Left lung (tissue), 10 donors: Measurements from ENCODE around the gene PHF2. TPM values are rescaled to one million over a fixed set of nuclear protein-coding genes. Genes with fewer than 3 reads are reported as not detected.

Experiments used
- ATAC-seq: fragments of 200-7000 bp; cut with Tn5 transposase; one replicate; pipeline ENCODE4 v1.9.1; 2020; ENCODE audit warnings: moderate library complexity
- DNase-seq, 4 donors: peaks; one replicate each; pipeline ENCODE4 v3.0.0-alpha.2; 2013 to 2020
- H3K27ac ChIP-seq, 2 donors: fragments of 200-600 bp; sonication (generic) in 1 of 2; one replicate each; pipeline versions ENCODE4 v1.5.0 to v1.8.0; 2020 to 2021
- H3K27me3 ChIP-seq, 2 donors: fragments of 200-600 bp; sonication (generic) in 1 of 2; one replicate each; pipeline versions ENCODE4 v1.5.0 to v1.8.0; 2020 to 2021
- H3K36me3 ChIP-seq, 2 donors: fragments of 200-600 bp; sonication (generic) in 1 of 2; one replicate each; pipeline versions ENCODE4 v1.5.0 to v1.8.0; 2020 to 2021
- H3K4me1 ChIP-seq, 2 donors: fragments of 200-600 bp; one replicate each; pipeline ENCODE4 v1.8.0; 2021
- H3K4me3 ChIP-seq, 2 donors: fragments of 200-600 bp; sonication (generic) in 1 of 2; one replicate each; pipeline versions ENCODE4 v1.5.0 to v1.8.0; 2020 to 2021; ENCODE audit warnings: mild to moderate bottlenecking in 1 of 2
- H3K9me3 ChIP-seq, 2 donors: fragments of 200-600 bp; sonication (generic) in 1 of 2; one replicate each; pipeline versions ENCODE4 v1.5.0 to v1.8.0; 2020 to 2021
- intact Hi-C, 2 donors: fragments of 100-400 bp; cut with DNase I; formaldehyde crosslinking; loops; one replicate each; pipeline versions ENCODE4 v1.11.2 to v1.14.2; 2022
- polyA plus RNA-seq, 6 donors: library from polyadenylated mRNA; unstranded; fragments of 120-200 nt; gene quantifications; one replicate each; pipeline ENCODE4 v1.2.1, GENCODE V29; 2013; ENCODE audit not compliant: insufficient read length in 6 of 6
- total RNA-seq, 2 donors: library from RNA; stranded (reverse); fragmentation: NEBNext Ultra II Directional; extraction: Animal tissue kit (Norgen Biotek cat#: 25700); gene quantifications; one replicate each; pipeline ENCODE4 v1.2.1, GENCODE V29; 2021
- TF ChIP-seq, protein P1 (sequence below), 2 donors: fragments of 200-600 bp; sonication (generic) in 1 of 2; IDR thresholded peaks; one replicate each; pipeline versions ENCODE4 v1.5.0 to v1.8.0; 2021; ENCODE audit warnings: antibody characterized with exemption in 2 of 2
- donor health status: DM: no; HTN: yes; CAD: no.
- donor health status: DM: no; HTN: no; CAD: no.

Gene PHF2
- total and polyA plus RNA-seq, 8 donors: 29.1 to 53.7 (median 42.3) TPM

- Histone ChIP-seq H3K4me1 (no peaks in the 10 kb centered on the region), H3K27ac (no peak overlapping the region), H3K9me3 (no peaks in the 10 kb centered on the region), H3K27me3 (no peaks in the 10 kb centered on the region), H3K4me3 (no peak overlapping the region), H3K36me3 (peaks cover 0 to 85% of the 10 kb centered on the region in 2 donors)
- TF ChIP-seq, protein P1, sequence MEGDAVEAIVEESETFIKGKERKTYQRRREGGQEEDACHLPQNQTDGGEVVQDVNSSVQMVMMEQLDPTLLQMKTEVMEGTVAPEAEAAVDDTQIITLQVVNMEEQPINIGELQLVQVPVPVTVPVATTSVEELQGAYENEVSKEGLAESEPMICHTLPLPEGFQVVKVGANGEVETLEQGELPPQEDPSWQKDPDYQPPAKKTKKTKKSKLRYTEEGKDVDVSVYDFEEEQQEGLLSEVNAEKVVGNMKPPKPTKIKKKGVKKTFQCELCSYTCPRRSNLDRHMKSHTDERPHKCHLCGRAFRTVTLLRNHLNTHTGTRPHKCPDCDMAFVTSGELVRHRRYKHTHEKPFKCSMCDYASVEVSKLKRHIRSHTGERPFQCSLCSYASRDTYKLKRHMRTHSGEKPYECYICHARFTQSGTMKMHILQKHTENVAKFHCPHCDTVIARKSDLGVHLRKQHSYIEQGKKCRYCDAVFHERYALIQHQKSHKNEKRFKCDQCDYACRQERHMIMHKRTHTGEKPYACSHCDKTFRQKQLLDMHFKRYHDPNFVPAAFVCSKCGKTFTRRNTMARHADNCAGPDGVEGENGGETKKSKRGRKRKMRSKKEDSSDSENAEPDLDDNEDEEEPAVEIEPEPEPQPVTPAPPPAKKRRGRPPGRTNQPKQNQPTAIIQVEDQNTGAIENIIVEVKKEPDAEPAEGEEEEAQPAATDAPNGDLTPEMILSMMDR (IDR thresholded peaks at IDR 0.05): no peak
- DNase-seq (peak in 2 of 4 donors; percentile 25 to 63), ATAC-seq (no peak)
- intact Hi-C loops: no loop called here
These were observed 68.9 kb downstream of the PHF2 start for GRCh38 chr9:93645149-93645889.

DNA sequence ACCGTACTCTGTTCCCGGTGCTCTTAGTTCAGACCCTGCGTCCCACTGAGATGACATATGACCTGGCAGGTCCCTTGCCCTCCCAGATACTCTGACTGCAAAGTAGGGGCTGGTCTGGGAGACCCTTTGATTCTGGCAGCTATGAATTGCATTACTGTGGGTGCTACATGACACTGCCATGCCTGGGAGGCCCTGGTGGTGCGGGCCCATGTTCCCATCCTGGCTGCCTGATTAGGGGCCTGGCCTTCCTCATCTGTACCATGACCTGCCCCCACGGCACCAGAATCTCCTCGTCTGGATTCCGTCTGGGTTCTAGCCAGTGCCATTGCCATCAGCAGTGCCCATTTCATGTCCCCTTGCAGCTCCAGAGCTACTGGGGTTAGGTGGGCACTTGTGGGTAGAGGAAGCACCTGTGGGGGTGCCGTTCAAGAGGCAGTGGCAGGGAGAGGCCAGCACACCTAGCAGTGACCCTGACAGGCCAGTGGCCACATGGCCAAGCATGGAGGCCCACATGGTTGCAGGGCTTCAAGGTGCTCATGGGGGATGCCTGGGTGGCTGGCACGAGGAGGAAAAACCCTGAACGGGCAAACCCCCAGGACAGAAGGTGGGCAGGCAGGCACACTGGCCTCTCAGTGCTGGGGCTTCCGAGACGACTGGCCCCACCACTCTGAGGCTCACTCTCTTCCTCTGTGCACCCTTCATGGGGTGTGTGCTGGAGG is 69.7 kb downstream of the PHF2 start:
- intact Hi-C loops: no loop called here
- peaks cover 0 to 92% of the 10 kb centered on the region in 2 donors for H3K36me3 ChIP-seq
- ATAC-seq (no peak), DNase-seq (peak in 2 of 4 donors; percentile 21 to 35)
- TF ChIP-seq, protein P1 (IDR thresholded peaks at IDR 0.05): no peak
- H3K27ac ChIP-seq: no peak overlapping the region
- no peak overlapping the region for H3K4me3 ChIP-seq
- H3K9me3 ChIP-seq: no peaks in the 10 kb centered on the region
- no peaks in the 10 kb centered on the region for H3K4me1 ChIP-seq
- H3K27me3 ChIP-seq: no peaks in the 10 kb centered on the region

GRCh38 chr9:93646640-93647178 is 70.3 kb downstream of the PHF2 start:
- Histone ChIP-seq H3K36me3 (peaks cover 0 to 93% of the 10 kb centered on the region in 2 donors), H3K27me3 (no peaks in the 10 kb centered on the region), H3K9me3 (no peaks in the 10 kb centered on the region), H3K4me1 (no peaks in the 10 kb centered on the region), H3K4me3 (no peak overlapping the region), H3K27ac (no peak overlapping the region)
- DNase-seq (no peak), ATAC-seq (no peak)
- intact Hi-C loops: no loop called here
- TF ChIP-seq, protein P1 (IDR thresholded peaks at IDR 0.05): no peak

GRCh38 chr9:93648181-93648580 is 71.8 kb downstream of the PHF2 start:
- H3K4me3 ChIP-seq: no peak overlapping the region
- peaks cover 0 to 100% of the 10 kb centered on the region in 2 donors for H3K36me3 ChIP-seq
- DNase-seq (no peak), ATAC-seq (no peak)
- H3K4me1 ChIP-seq: no peaks in the 10 kb centered on the region
- intact Hi-C loops: no loop called here
- no peaks in the 10 kb centered on the region for H3K9me3 ChIP-seq
- no peak overlapping the region for H3K27ac ChIP-seq
- TF ChIP-seq, protein P1 (IDR thresholded peaks at IDR 0.05): no peak
- H3K27me3 ChIP-seq: no peaks in the 10 kb centered on the region

GRCh38 chr9:93648836-93649235 is 72.5 kb downstream of the PHF2 start:
- ATAC-seq: no peak
- H3K4me3 ChIP-seq: no peak overlapping the region
- H3K27ac ChIP-seq: no peak overlapping the region
- intact Hi-C loops: no loop called here
- TF ChIP-seq, protein P1 (IDR thresholded peaks at IDR 0.05): no peak
- H3K9me3 ChIP-seq: no peaks in the 10 kb centered on the region
- no peaks in the 10 kb centered on the region for H3K4me1 ChIP-seq
- peak in 1 of 4 donors; percentile 49 for DNase-seq
- no peaks in the 10 kb centered on the region for H3K27me3 ChIP-seq
- H3K36me3 ChIP-seq: peaks cover 0 to 100% of the 10 kb centered on the region in 2 donors
